Activated CD4-positive, alpha-beta T cell treated with anti-CD3 and anti-CD28 coated beads, Interleukin-2, Interleukin-4, amounts not matched to agents 100 ng/mL and 50 ng/mL, durations not matched to agents 16 hours and 8 hours (primary cell): ENCODE measurements around the gene TCHP.

Experiments
- DNase-seq: peaks from one replicate; pipeline ENCODE4 v3.0.0-alpha.2; 2020; ENCODE audit warnings: low spot score

TCHP gene

GRCh38 chr12:109932878-109933503 lies 32.9 kb downstream of the TCHP start:
- DNase-seq, result no peak

GRCh38 chr12:109934026-109934425 lies 34.0 kb downstream of the TCHP start:
- DNase-seq, result no peak

- no peak for DNase-seq
Measured at GRCh38 chr12:109937371-109937770, 37.3 kb downstream of the TCHP start.

- no peak for DNase-seq
Measured at GRCh38 chr12:109938947-109939346, 38.9 kb downstream of the TCHP start.

- no peak for DNase-seq
Measured at GRCh38 chr12:109939504-109939903, 39.4 kb downstream of the TCHP start.

- no peak for DNase-seq
Measured at GRCh38 chr12:109940339-109940923, 40.4 kb downstream of the TCHP start.

- no peak for DNase-seq
Measured at GRCh38 chr12:109943811-109944210, 43.7 kb downstream of the TCHP start.

- DNase-seq, result no peak
Measured at GRCh38 chr12:109944561-109945359, 44.7 kb downstream of the TCHP start.

- DNase-seq, result no peak
Measured at GRCh38 chr12:109946505-109946904, 46.4 kb downstream of the TCHP start.

GRCh38 chr12:109946913-109947312 lies 46.8 kb downstream of the TCHP start:
- DNase-seq, result no peak

- DNase-seq, result no peak
Measured at GRCh38 chr12:109947521-109947920, 47.4 kb downstream of the TCHP start.

- no peak for DNase-seq
Measured at GRCh38 chr12:109948368-109948767, 48.3 kb downstream of the TCHP start.

- no peak for DNase-seq
Measured at GRCh38 chr12:109949089-109949488, 49.0 kb downstream of the TCHP start.

- no peak for DNase-seq
Measured at GRCh38 chr12:109950625-109951024, 50.6 kb downstream of the TCHP start.

- DNase-seq, result no peak
Measured at GRCh38 chr12:109951136-109951535, 51.1 kb downstream of the TCHP start.

GRCh38 chr12:109951751-109952150 lies 51.7 kb downstream of the TCHP start:
- no peak for DNase-seq

- no peak for DNase-seq
Measured at GRCh38 chr12:109952160-109952858, 52.2 kb downstream of the TCHP start.

GRCh38 chr12:109952873-109953272 lies 52.8 kb downstream of the TCHP start:
- DNase-seq, result no peak

GRCh38 chr12:109953656-109954055 lies 53.6 kb downstream of the TCHP start:
- DNase-seq, result no peak

GRCh38 chr12:109958374-109958773 lies 58.3 kb downstream of the TCHP start:
- no peak for DNase-seq

GRCh38 chr12:109959411-109960093 lies 59.5 kb downstream of the TCHP start:
- DNase-seq, result no peak

GRCh38 chr12:109961201-109961600 lies 61.1 kb downstream of the TCHP start:
- DNase-seq, result no peak
